ENCODE measurements around the gene CD274.

- TF ChIP-seq, protein P1, sequence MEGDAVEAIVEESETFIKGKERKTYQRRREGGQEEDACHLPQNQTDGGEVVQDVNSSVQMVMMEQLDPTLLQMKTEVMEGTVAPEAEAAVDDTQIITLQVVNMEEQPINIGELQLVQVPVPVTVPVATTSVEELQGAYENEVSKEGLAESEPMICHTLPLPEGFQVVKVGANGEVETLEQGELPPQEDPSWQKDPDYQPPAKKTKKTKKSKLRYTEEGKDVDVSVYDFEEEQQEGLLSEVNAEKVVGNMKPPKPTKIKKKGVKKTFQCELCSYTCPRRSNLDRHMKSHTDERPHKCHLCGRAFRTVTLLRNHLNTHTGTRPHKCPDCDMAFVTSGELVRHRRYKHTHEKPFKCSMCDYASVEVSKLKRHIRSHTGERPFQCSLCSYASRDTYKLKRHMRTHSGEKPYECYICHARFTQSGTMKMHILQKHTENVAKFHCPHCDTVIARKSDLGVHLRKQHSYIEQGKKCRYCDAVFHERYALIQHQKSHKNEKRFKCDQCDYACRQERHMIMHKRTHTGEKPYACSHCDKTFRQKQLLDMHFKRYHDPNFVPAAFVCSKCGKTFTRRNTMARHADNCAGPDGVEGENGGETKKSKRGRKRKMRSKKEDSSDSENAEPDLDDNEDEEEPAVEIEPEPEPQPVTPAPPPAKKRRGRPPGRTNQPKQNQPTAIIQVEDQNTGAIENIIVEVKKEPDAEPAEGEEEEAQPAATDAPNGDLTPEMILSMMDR (IDR thresholded peaks at IDR 0.05) = no peak
- no peak for TF ChIP-seq POLR2A (IDR thresholded peaks at IDR 0.05)
Observed at GRCh38 chr9:5511476-5511875, 61.1 kb downstream of the CD274 start.

Measured in vagina (tissue), 2 donors.